ENCODE results near the gene REEP2.

DNA sequence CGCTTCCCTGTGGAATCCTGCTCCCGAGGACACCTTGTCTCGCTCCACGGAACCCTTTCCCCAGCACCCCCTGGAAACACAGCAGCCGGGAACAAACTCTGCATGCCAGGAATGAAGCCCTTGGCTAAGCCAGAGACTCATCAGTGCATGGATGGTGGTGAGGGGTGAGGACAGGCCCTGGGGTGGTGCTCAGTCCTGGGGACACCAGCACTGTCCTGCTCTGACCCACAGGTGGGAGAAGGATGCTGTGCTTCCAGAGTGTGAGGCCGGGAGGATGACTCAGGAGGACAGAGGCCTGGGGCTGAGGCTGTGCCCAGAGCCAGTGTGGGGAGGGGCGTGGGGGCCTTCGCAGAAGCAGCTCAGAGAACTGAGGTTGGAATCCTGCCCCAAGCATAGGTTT, 15.3 kb downstream of the REEP2 start:
- TF ChIP-seq EZH2 (IDR thresholded peaks at IDR 0.05; ENCODE audit: insufficient read depth, low read length): no peak
- no peak for TF ChIP-seq CTCF (IDR thresholded peaks at IDR 0.05; ENCODE audit: insufficient read depth, low read depth, low read length)
